ENCODE data around the gene SEC23B. TPM values are rescaled to one million over a fixed set of nuclear protein-coding genes. Genes with fewer than 3 reads are reported as not detected.

Gene SEC23B
- total RNA-seq, 1 experiment from 2014 or later: 139 TPM

GRCh38 chr20:18527836-18528235 is 20.1 kb downstream of the SEC23B start:
- Mint-ChIP-seq H3K27me3 (ENCODE audit: insufficient read depth, unreplicated experiment) (no peaks in the 10 kb centered on the region), H3K36me3 (ENCODE audit: insufficient read depth, unreplicated experiment) (peaks cover 89% of the 10 kb centered on the region), H3K4me1 (ENCODE audit: insufficient read depth, unreplicated experiment) (peaks cover 14% of the 10 kb centered on the region), H3K9me3 (ENCODE audit: unreplicated experiment) (no peaks in the 10 kb centered on the region), H3K27ac (ENCODE audit: low read depth, unreplicated experiment) (no peak overlapping the region), H3K4me3 (ENCODE audit: unreplicated experiment) (no peak overlapping the region)
- TF ChIP-seq CTCF (IDR thresholded peaks at IDR 0.05; ENCODE audit: unreplicated experiment): no peak
- ChIA-PET POLR2A (interaction anchor here (0.8 to 3.9 kb wide), 3 partner anchors 13 to 39 kb away, joined by 3 to 23 read pairs (median 5); partner anchors contain the start of gene SEC23B), CTCF (interaction anchor here (1.3 to 1.6 kb wide), 2 partner anchors 19 to 114 kb away, joined by 3 to 5 read pairs; no protein-coding TSS in a partner anchor)
- DNase-seq (ENCODE audit: unreplicated experiment): no peak
- intact Hi-C loops (cut with micrococcal nuclease): no loop called here
- BruUV-seq (replicated peaks): TSS peak; percentile 3

GRCh38 chr20:18529041-18529440 is 21.3 kb downstream of the SEC23B start:
- Mint-ChIP-seq H3K4me3 (ENCODE audit: unreplicated experiment) (no peak overlapping the region), H3K27ac (ENCODE audit: low read depth, unreplicated experiment) (no peak overlapping the region), H3K27me3 (ENCODE audit: insufficient read depth, unreplicated experiment) (no peaks in the 10 kb centered on the region), H3K9me3 (ENCODE audit: unreplicated experiment) (no peaks in the 10 kb centered on the region), H3K36me3 (ENCODE audit: insufficient read depth, unreplicated experiment) (peaks cover 98% of the 10 kb centered on the region), H3K4me1 (ENCODE audit: insufficient read depth, unreplicated experiment) (peaks cover 10% of the 10 kb centered on the region)
- intact Hi-C loops (cut with micrococcal nuclease): no loop called here
- ChIA-PET POLR2A (interaction anchor here (1.1 to 3.9 kb wide), 5 partner anchors 10 to 38 kb away, joined by 3 to 23 read pairs (median 3); partner anchors contain the start of genes SEC23B and SMIM26), CTCF (interaction anchor here (0.6 to 1.4 kb wide), 4 partner anchors 11 to 115 kb away, joined by 3 to 5 read pairs (median 3); no protein-coding TSS in a partner anchor)
- DNase-seq (ENCODE audit: unreplicated experiment): no peak
- BruUV-seq (replicated peaks): no TSS peak
- no peak for TF ChIP-seq CTCF (IDR thresholded peaks at IDR 0.05; ENCODE audit: unreplicated experiment)

GRCh38 chr20:18532626-18533025 is 24.9 kb downstream of the SEC23B start:
- H3K4me3 Mint-ChIP-seq (ENCODE audit: unreplicated experiment): no peak overlapping the region
- intact Hi-C loops (cut with micrococcal nuclease): no loop called here
- CTCF ChIA-PET: no interaction called here
- POLR2A ChIA-PET: no interaction called here
- H3K36me3 Mint-ChIP-seq (ENCODE audit: insufficient read depth, unreplicated experiment): peaks cover 79% of the 10 kb centered on the region
- no TSS peak for BruUV-seq (replicated peaks)
- H3K4me1 Mint-ChIP-seq (ENCODE audit: insufficient read depth, unreplicated experiment): no peaks in the 10 kb centered on the region
- H3K27me3 Mint-ChIP-seq (ENCODE audit: insufficient read depth, unreplicated experiment): no peaks in the 10 kb centered on the region
- H3K27ac Mint-ChIP-seq (ENCODE audit: low read depth, unreplicated experiment): no peak overlapping the region
- H3K9me3 Mint-ChIP-seq (ENCODE audit: unreplicated experiment): no peaks in the 10 kb centered on the region
- TF ChIP-seq CTCF (IDR thresholded peaks at IDR 0.05; ENCODE audit: unreplicated experiment): no peak
- no peak for DNase-seq (ENCODE audit: unreplicated experiment)

- Mint-ChIP-seq H3K4me1 (ENCODE audit: insufficient read depth, unreplicated experiment) (no peaks in the 10 kb centered on the region), H3K4me3 (ENCODE audit: unreplicated experiment) (no peak overlapping the region), H3K9me3 (ENCODE audit: unreplicated experiment) (no peaks in the 10 kb centered on the region), H3K27me3 (ENCODE audit: insufficient read depth, unreplicated experiment) (no peaks in the 10 kb centered on the region), H3K27ac (ENCODE audit: low read depth, unreplicated experiment) (no peak overlapping the region), H3K36me3 (ENCODE audit: insufficient read depth, unreplicated experiment) (peaks cover 78% of the 10 kb centered on the region)
- TF ChIP-seq CTCF (IDR thresholded peaks at IDR 0.05; ENCODE audit: unreplicated experiment): no peak
- ChIA-PET CTCF (no interaction called here), POLR2A (no interaction called here)
- no TSS peak for BruUV-seq (replicated peaks)
- DNase-seq (ENCODE audit: unreplicated experiment): no peak
- intact Hi-C loops (cut with micrococcal nuclease): no loop called here
Measured at GRCh38 chr20:18533491-18533890, 25.8 kb downstream of the SEC23B start.

Data from MCF 10A (cell line).